Measurements from ENCODE around the gene LPAR1.

Gene LPAR1

GRCh38 chr9:110996436-110997220 is 41.6 kb downstream of the LPAR1 start:
- Histone ChIP-seq H3K4me2 (ENCODE audit: low read length) (no peak overlapping the region), H3K27ac (ENCODE audit: low read length) (no peak overlapping the region), H3K9ac (ENCODE audit: low read length) (no peak overlapping the region), H4K20me1 (ENCODE audit: insufficient read depth, low read length) (no peaks in the 10 kb centered on the region), H3K27me3 (ENCODE audit: low read depth, low read length) (no peaks in the 10 kb centered on the region), H2AFZ (ENCODE audit: low read depth, low read length) (no peak overlapping the region), H3K79me2 (ENCODE audit: low read length) (no peaks in the 10 kb centered on the region), H3K36me3 (replicated peaks; ENCODE audit: low read depth, low read length) (no peaks in the 10 kb centered on the region), H3K9me3 (ENCODE audit: insufficient read depth, low read length) (no peaks in the 10 kb centered on the region), H3K4me1 (ENCODE audit: low read length) (0 out of 2 replicates have a peak, but pooled peaks cover 7% of the 10 kb centered on the region), H3K4me3 (ENCODE audit: low read length) (no peak overlapping the region)
- TF ChIP-seq EZH2phosphoT487 (IDR thresholded peaks at IDR 0.05; ENCODE audit: low read depth), result no peak
- TF ChIP-seq, protein P1, sequence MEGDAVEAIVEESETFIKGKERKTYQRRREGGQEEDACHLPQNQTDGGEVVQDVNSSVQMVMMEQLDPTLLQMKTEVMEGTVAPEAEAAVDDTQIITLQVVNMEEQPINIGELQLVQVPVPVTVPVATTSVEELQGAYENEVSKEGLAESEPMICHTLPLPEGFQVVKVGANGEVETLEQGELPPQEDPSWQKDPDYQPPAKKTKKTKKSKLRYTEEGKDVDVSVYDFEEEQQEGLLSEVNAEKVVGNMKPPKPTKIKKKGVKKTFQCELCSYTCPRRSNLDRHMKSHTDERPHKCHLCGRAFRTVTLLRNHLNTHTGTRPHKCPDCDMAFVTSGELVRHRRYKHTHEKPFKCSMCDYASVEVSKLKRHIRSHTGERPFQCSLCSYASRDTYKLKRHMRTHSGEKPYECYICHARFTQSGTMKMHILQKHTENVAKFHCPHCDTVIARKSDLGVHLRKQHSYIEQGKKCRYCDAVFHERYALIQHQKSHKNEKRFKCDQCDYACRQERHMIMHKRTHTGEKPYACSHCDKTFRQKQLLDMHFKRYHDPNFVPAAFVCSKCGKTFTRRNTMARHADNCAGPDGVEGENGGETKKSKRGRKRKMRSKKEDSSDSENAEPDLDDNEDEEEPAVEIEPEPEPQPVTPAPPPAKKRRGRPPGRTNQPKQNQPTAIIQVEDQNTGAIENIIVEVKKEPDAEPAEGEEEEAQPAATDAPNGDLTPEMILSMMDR (IDR thresholded peaks at IDR 0.05; ENCODE audit: low read depth, low read length), result no peak

DNA sequence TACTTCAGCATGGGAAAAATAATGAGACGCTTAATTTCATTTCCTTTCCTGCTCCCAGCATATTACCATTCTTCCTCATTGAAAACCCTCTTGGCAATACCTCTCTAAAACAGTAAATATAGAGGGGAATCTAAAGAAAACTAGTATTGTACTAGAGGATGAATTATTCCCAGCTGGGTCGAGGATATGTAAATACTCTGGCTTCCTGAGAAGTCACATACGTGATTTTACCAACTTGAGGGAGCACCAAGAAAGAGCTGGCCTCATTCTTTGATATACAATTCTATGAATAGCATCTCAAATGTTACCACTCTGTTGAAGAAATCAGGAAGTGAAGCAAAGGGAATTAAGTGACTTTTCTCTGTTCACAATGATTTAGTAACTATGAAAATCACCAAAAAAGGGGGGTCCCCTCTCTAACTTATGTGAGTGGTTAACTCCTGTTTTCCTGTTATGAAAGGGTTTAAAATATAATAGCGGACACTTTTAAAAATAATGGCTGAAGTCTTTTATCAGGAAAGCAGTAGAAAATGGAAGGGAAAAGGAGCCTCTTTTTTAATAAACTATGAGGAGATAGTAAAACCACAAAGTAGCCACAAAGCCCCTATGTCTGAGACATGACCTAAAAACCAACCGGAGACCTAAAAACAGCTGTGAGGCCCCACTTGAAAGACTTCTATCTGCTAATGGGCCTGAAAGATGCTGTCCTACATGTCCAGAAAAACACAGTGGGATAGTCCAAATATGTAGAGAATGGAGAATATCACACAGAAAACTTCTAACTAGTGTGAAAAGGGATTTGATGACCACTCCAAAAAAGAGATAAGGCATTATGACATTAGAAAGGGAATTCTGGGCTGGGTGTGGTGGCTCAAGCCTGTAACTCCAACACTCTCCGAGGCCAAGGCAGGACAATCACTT is 42.6 kb downstream of the LPAR1 start:
- no peaks in the 10 kb centered on the region for H4K20me1 ChIP-seq (ENCODE audit: insufficient read depth, low read length)
- H3K36me3 ChIP-seq (replicated peaks; ENCODE audit: low read depth, low read length), result no peaks in the 10 kb centered on the region
- no peak overlapping the region for H3K27ac ChIP-seq (ENCODE audit: low read length)
- no peaks in the 10 kb centered on the region for H3K27me3 ChIP-seq (ENCODE audit: low read depth, low read length)
- H3K9ac ChIP-seq (ENCODE audit: low read length), result no peak overlapping the region
- H3K4me2 ChIP-seq (ENCODE audit: low read length), result no peak overlapping the region
- TF ChIP-seq, protein P1 (IDR thresholded peaks at IDR 0.05; ENCODE audit: low read depth, low read length), result no peak
- TF ChIP-seq EZH2phosphoT487 (IDR thresholded peaks at IDR 0.05; ENCODE audit: low read depth), result no peak
- no peak overlapping the region for H2AFZ ChIP-seq (ENCODE audit: low read depth, low read length)
- no peaks in the 10 kb centered on the region for H3K9me3 ChIP-seq (ENCODE audit: insufficient read depth, low read length)
- H3K4me3 ChIP-seq (ENCODE audit: low read length), result no peak overlapping the region
- H3K4me1 ChIP-seq (ENCODE audit: low read length), result 0 out of 2 replicates have a peak, but pooled peaks cover 7% of the 10 kb centered on the region
- no peaks in the 10 kb centered on the region for H3K79me2 ChIP-seq (ENCODE audit: low read length)

DNA sequence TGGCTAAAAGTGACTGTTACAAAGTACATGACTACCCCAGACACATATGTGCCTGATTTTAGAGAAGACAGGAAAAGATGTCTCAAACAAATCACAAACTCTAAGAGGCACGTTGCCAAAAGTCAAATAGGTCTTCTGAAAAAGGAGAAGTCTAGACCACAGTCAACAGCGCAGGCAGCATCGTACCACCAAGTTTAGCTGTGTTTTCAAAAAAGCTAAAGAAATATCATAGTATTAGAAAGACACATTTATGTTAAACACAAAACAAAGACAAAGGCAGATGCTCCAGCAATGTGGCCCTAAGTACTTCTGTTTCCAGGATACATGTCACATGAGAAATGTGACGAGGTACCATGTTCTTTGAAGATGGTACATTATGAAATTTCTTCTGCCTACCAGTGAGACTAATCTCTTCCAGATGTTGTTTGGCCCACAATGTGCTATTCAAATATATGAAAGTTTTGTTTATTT is 43.5 kb downstream of the LPAR1 start:
- 0 out of 2 replicates have a peak, but pooled peaks cover 7% of the 10 kb centered on the region for H3K4me1 ChIP-seq (ENCODE audit: low read length)
- no peak overlapping the region for H3K9ac ChIP-seq (ENCODE audit: low read length)
- no peaks in the 10 kb centered on the region for H3K36me3 ChIP-seq (replicated peaks; ENCODE audit: low read depth, low read length)
- H3K4me3 ChIP-seq (ENCODE audit: low read length), result no peak overlapping the region
- H3K27me3 ChIP-seq (ENCODE audit: low read depth, low read length), result no peaks in the 10 kb centered on the region
- TF ChIP-seq, protein P1 (IDR thresholded peaks at IDR 0.05; ENCODE audit: low read depth, low read length), result no peak
- TF ChIP-seq EZH2phosphoT487 (IDR thresholded peaks at IDR 0.05; ENCODE audit: low read depth), result no peak
- H3K9me3 ChIP-seq (ENCODE audit: insufficient read depth, low read length), result no peaks in the 10 kb centered on the region
- H3K27ac ChIP-seq (ENCODE audit: low read length), result no peak overlapping the region
- H2AFZ ChIP-seq (ENCODE audit: low read depth, low read length), result no peak overlapping the region
- no peak overlapping the region for H3K4me2 ChIP-seq (ENCODE audit: low read length)
- H3K79me2 ChIP-seq (ENCODE audit: low read length), result no peaks in the 10 kb centered on the region
- H4K20me1 ChIP-seq (ENCODE audit: insufficient read depth, low read length), result no peaks in the 10 kb centered on the region

DNA sequence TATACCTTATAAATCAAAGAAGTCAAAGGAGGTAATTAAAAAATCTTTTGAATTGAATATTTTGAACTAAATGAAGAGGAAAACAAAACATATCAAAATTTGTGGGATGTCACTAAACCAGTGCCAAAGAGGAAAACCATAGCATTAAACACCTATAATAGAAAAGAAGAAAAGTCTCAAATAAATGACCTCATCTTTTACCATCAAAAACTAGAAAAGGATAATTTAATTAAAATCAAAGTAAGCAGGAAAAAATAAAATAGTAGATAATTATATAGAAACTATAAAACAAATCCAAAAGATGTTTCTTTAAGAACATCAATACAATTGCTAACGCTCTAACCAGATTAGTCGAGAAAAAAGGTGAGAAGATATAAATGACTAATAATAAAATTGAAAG is 47.8 kb downstream of the LPAR1 start:
- no peaks in the 10 kb centered on the region for H3K9me3 ChIP-seq (ENCODE audit: insufficient read depth, low read length)
- H3K79me2 ChIP-seq (ENCODE audit: low read length), result no peaks in the 10 kb centered on the region
- H3K27me3 ChIP-seq (ENCODE audit: low read depth, low read length), result no peaks in the 10 kb centered on the region
- no peak for TF ChIP-seq EZH2phosphoT487 (IDR thresholded peaks at IDR 0.05; ENCODE audit: low read depth)
- TF ChIP-seq, protein P1 (IDR thresholded peaks at IDR 0.05; ENCODE audit: low read depth, low read length), result no peak
- H4K20me1 ChIP-seq (ENCODE audit: insufficient read depth, low read length), result no peaks in the 10 kb centered on the region
- no peak overlapping the region for H3K9ac ChIP-seq (ENCODE audit: low read length)
- no peak overlapping the region for H2AFZ ChIP-seq (ENCODE audit: low read depth, low read length)
- no peak overlapping the region for H3K4me2 ChIP-seq (ENCODE audit: low read length)
- H3K36me3 ChIP-seq (replicated peaks; ENCODE audit: low read depth, low read length), result no peaks in the 10 kb centered on the region
- H3K4me3 ChIP-seq (ENCODE audit: low read length), result no peak overlapping the region
- no peak overlapping the region for H3K27ac ChIP-seq (ENCODE audit: low read length)
- 0 out of 2 replicates have a peak, but pooled peaks cover 2% of the 10 kb centered on the region for H3K4me1 ChIP-seq (ENCODE audit: low read length)
